Measurements from ENCODE around the gene CCNB1. TPM values are rescaled to one million over a fixed set of nuclear protein-coding genes. Genes with fewer than 3 reads are reported as not detected.
"Not testable (repeated sequence)": the region's sequence is repeated elsewhere in the genome, so short reads cannot be mapped to it uniquely, and the experiment has no call there.

CCNB1 gene
- polyA plus RNA-seq, 3 donors = 79.4 to 117 (median 112) TPM

DNA sequence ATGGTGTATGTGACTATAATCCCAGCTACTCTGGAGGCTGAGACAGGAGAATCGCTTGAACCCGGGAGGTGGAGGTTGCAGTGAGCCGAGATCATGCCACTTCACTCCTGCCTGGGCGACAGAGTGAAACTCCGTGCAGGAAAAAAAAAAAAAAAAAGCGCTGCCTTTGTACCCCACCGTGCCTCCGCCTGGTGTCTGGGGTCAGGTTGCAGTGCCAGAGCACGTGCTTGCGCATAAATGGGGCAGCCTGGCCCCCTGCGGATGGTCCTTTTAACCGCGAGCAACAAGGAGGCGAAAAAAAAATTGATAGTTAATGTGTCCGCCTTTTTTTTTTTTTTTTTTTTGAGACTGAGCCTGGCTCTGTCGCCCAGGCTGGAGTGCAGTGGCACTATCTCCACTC is 6.3 kb upstream of the CCNB1 start:
- DNase-seq (ENCODE audit: extremely low read depth in 1 of 11, low read depth in 9 of 11, low spot score in 4 of 11) = no peak

DNA sequence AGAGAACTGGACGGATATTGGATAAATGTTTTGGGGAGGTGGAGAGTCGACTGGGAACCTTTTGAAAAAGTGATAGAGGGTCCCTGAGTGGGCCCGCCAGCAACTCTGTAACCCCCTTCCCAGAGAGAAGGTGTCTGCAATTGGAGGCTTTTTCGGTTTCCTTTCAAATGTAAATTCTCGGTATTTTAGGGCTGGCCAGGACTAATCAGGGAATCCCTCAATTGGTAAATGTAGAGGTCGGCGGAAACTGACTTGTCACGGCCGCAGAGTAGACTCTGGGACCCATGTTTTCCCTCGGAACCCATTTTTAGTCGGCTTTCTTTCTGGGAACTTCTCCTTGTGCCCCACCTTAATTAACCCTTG is 524 bp downstream of the CCNB1 start:
- DNase-seq (ENCODE audit: extremely low read depth in 1 of 11, low read depth in 9 of 11, low spot score in 4 of 11) = no peak

DNA sequence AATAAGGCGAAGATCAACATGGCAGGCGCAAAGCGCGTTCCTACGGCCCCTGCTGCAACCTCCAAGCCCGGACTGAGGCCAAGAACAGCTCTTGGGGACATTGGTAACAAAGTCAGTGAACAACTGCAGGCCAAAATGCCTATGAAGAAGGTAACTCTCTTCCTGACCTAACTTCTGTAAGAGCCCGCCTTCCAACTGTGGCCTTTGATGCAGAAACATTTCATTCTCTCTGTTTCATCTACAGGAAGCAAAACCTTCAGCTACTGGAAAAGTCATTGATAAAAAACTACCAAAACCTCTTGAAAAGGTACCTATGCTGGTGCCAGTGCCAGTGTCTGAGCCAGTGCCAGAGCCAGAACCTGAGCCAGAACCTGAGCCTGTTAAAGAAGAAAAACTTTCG is 979 bp downstream of the CCNB1 start:
- no peak for DNase-seq (ENCODE audit: extremely low read depth in 1 of 11, low read depth in 9 of 11, low spot score in 4 of 11)

DNA sequence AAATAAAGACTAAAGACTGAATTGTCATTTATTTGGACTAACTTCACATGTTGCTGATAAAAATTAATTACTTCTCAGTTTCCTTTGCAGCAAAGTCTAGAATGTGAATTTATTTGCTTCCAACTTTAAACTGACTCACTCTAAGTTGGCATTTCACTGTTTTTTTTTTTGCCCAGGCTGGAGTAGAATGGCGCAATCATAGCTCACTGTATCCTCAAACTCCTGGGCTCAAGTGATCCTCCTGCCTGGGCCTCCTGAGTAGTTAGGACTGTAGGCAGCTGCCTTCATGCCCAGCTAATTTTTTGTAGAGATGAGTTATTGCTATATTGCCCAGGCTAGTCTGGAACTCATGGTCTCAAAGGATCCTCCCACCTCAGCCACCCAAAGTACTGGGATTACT is 3.5 kb downstream of the CCNB1 start:
- no peak for DNase-seq (ENCODE audit: extremely low read depth in 1 of 11, low read depth in 9 of 11, low spot score in 4 of 11)

DNA sequence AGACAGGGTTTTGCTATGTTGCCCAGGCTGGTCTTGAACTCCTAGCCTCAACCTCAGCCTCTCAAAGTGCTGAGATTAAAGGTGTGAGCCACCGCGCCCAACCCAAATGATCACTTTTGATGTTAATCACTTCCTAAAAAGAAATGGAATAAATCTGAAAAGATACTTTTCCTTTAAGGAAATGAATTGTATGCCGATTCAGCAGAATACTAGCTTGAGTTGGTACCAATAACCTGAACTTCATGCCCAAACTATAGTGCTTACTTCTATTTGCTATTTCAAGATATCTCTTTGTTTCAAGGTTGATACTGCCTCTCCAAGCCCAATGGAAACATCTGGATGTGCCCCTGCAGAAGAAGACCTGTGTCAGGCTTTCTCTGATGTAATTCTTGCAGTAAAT is 4.0 kb downstream of the CCNB1 start:
- no peak for DNase-seq (ENCODE audit: extremely low read depth in 1 of 11, low read depth in 9 of 11, low spot score in 4 of 11)

DNA sequence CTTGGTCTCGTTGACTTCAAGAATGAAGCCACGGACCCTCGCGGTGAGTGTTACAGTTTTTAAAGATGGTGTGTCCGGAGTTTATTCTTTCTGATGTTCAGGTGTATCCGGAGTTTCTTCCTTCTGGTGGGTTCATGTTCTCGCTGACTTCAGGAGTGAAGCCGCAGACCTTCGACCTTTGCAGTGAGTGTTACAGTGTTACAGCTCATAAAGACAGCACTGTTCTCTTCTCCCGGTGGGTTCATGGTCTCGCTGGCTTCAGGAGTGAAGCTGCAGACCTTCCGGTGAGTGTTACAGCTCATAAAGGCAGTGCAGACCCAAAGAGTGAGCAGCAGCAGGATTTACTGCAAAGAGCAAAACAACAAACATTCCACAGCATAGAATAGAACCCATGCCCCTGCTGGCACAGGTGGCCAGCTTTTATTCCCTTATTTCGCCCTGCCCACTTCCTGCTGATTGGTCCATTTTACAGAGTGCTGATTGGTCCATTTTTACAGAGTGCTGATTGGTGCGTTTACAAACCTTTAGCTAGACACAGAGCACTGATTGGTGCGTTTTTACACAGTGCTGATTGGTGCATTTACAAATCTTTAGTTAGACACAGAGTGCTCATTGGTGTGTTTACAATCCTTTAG is 14.8 kb downstream of the CCNB1 start:
- DNase-seq (ENCODE audit: extremely low read depth in 1 of 11, low read depth in 9 of 11, low spot score in 4 of 11) = not testable (repeated sequence)

DNA sequence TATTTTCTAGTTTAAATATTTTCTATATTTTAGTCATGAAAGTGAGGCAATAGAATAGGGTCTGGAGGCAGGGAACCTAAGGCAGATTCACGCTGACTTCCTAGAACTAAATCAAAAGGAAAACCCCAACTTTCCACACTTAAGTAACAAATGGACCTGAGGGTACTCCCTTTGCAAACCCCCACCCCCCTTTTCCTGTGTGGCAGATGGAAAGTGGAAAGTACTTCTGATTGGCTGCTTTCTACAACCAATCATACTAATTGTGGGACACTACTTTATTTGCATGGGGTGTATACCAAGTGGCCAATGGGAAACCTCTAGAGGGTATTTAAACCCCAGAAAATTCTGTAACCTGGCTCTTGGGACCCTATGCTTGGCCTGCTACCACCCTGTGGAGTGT is 17.7 kb downstream of the CCNB1 start:
- DNase-seq (ENCODE audit: extremely low read depth in 1 of 11, low read depth in 9 of 11, low spot score in 4 of 11) = no peak

DNA sequence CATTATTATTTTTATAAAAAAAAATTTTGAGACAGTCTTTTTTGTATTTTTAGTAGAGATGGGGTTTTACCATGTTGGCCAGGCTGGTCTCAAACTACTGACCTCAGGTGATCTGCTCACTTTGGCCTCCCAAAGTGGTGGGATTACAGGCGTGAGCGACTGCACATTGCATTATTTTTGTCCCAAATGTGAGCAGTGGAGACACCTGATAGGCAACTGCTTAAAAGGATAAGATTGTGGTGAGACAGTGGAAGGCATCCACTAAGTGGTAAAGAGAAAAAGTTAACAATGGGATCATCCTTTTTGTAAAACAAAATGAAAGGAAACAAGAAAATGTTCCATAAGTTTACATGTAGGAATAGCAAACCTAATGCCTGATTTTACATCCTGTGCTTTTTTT is 20.4 kb downstream of the CCNB1 start:
- no peak for DNase-seq (ENCODE audit: extremely low read depth in 1 of 11, low read depth in 9 of 11, low spot score in 4 of 11)

DNA sequence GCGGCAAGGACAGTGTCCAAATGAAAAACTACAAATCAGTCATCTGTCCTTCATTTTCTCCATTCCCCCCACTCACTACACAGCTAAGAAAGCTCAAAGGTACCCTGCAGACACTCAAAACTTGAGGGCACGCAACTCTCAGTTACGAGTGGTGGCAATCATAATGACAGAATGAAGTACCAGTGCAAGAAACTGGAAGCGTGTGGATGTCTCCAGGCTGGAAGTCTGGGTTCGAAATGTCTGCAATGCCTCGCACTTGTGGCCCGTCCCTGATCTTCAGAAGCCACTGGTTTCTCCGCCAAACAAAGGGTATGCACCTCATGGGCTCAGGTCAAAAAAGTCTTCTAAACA is 21.8 kb downstream of the CCNB1 start:
- peak in 1 of 11 donors; percentile 9 for DNase-seq (ENCODE audit: extremely low read depth in 1 of 11, low read depth in 9 of 11, low spot score in 4 of 11)

DNA sequence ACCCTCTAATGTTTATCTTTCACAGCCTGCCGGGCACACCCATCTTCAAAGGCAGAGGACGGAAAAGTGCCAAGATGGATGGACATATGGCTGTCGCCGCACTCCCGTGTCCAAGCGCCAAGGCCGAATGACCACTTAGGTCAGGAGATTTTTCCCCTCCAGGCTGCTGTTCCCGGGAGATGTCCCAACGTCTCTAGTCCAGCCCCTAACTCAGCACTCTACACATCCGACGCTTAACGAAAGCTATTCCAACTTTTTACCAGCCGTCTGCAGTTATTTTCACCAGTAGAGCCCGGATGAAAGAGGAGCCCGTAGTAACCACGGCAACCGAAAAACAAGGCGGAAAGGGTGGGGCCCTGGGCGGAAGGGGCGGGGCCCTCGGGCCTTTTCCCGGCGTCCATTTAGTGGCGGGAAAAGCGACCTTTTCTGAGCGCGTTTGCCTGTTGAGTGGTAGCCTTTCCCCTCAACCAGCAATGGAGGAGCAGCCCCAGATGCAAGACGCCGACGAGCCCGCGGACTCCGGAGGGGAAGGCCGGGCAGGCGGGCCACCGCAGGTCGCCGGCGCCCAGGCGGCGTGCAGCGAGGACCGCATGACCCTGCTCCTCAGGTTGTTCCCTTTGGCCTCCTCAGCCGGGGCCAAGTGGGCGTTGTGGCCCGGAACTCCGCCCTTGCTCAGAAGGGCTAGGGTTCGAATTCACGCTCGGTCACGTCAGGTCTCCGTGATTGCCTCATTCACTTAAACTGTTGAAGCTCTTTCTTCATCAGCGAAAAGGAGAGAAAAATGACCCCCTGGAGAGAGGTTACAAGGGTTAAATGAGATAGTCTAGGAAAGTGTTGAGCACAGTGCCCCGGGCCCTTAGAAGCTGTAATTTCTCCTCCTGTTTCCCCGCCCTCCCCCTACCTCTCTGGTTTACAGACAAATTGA is 22.5 kb downstream of the CCNB1 start, which contains the start of gene CENPH:
CENPH (plus strand) TSS at position 422 of the 925 bp plus-strand sequence; CDS start at position 474, 52 bp downstream.
- DNase-seq (ENCODE audit: extremely low read depth in 1 of 11, low read depth in 9 of 11, low spot score in 4 of 11) = peak; percentile 75 to 93 (median 89)

DNA sequence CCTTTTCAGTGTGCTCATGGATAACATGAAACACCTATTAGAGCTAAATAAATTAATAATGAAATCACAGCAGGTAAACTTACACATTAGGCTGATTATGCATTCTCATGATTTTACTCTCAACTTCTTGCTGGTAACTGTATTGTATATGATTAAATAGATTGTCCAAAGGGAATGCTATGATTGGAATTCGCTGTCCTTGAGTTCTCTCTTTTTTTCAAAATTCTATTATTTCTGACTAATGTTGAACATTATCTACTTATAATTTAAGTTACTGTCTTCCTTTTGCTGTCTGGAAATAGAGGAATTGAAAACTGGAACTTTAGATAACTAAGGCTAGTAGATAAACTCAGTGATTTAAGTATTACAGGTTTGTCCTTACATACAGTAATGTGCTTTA is 35.5 kb downstream of the CCNB1 start:
- no peak for DNase-seq (ENCODE audit: extremely low read depth in 1 of 11, low read depth in 9 of 11, low spot score in 4 of 11)

DNA sequence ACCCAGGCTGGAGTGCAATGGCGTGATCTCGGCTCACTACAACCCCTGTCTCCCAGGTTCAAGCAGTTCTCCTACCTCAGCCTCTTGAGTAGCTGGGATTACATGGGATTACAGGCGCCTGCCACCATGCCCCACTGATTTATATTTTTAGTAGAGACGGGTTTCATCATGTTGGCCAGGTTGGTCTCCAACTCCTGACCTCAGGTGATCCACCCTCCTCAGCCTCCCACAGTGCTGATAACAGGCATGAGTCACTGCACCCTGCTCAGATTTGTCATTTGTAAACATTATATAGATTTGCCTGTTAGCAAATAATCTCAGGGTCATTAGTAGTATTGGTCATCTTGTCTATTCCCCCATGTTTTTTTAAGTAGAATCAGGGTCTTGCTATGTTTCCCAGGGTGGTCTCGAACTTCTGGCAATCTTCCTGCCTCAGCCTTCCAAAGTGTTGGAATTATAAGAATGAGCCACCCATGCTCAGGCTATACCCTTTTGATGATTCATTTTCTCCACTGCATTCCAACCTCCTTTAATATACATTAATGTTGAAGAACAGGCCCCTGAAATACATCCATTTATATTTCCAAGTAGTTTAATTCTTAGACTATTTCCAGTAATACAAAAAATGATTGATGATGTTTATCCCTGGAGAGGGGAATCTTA is 39.7 kb downstream of the CCNB1 start:
- no peak for DNase-seq (ENCODE audit: extremely low read depth in 1 of 11, low read depth in 9 of 11, low spot score in 4 of 11)

DNA sequence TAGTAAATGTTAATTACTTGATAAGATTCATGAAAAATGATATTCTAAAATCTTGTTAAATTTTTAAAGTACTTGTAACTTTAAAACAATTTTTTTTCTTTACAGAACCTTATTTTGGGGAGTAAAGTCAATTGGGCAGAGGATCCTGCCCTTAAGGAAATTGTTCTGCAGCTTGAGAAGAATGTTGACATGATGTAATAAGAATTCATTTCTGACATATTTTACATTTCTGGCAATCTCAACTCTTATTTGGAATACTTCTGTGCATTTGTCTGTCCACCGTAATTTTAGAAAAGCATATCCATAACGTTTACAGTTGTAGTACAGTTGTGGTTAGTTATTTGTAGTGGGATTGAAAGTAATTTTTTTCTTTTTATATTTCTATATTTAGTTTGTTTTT is 42.7 kb downstream of the CCNB1 start:
- no peak for DNase-seq (ENCODE audit: extremely low read depth in 1 of 11, low read depth in 9 of 11, low spot score in 4 of 11)

DNA sequence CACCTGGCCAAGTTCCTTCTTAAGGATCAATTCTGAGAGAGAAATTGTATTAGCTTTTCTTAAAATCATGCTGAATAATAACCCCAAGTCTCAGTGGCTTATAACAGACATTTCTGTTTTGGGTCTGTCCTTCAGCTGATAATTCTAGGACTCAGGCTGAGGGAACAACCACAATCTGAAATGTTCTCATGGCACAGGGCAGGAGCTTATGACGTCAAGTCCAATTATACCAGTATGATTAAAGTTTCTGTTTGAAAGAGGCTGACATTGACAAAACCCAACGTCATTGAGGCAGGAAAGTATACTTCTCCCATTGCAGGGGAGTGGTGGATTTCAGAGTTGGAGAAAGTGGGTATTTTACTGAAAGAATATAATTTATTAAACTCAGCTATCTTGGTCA is 44.2 kb downstream of the CCNB1 start:
- DNase-seq (ENCODE audit: extremely low read depth in 1 of 11, low read depth in 9 of 11, low spot score in 4 of 11) = no peak

DNA sequence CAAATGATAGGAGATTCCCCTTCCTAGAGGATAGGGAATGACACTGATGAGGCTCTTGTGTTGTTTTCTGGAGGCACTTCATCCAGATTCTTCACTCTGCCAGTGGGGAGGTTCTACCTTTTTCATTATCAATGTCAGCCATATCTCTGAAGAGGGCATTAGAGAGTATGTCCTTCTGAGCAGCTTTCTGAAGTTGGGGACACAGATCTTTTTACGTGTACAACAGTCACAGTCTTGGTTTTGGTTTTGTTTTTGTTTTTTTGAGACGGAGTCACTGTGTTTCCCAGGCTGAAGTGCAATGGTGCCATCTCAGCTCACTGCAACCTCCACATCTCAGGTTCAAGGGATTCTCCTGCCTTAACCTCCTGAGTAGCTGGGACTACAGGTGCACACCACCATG is 45.1 kb downstream of the CCNB1 start:
- no peak for DNase-seq (ENCODE audit: extremely low read depth in 1 of 11, low read depth in 9 of 11, low spot score in 4 of 11)

DNA sequence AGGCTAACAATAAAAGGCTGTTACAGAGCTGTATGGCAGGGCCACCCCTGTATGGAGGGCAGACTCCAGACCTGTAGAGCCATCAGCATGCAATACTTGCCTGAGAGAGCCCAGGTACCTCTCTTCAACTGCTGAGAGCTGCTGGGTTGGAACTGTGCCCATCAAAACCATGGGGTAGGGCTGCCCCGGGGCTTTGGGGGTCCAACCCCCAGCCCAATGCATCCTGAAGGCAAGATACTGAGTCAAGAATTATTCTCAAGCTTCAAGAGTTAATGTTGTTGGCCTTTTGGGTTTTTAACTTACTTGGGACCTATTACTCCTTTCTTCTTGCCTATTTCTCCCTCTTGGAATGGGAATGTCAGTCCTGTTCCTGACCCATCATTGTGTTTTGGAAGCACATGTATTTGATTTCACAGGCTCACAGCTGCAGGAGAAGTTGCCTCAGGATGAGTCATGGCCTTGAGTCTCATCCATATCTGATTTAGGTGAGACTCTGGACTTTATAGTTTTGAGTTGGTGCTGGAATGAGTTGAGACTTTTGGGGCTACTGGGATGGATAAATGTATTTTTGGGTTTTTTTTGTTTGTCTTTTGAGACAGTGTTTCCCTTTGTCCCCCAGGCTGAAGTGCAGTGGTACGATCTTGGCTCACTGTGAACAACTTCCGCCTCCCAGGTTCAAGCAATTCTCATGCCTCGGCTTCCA is 46.7 kb downstream of the CCNB1 start:
- no peak for DNase-seq (ENCODE audit: extremely low read depth in 1 of 11, low read depth in 9 of 11, low spot score in 4 of 11)

DNA sequence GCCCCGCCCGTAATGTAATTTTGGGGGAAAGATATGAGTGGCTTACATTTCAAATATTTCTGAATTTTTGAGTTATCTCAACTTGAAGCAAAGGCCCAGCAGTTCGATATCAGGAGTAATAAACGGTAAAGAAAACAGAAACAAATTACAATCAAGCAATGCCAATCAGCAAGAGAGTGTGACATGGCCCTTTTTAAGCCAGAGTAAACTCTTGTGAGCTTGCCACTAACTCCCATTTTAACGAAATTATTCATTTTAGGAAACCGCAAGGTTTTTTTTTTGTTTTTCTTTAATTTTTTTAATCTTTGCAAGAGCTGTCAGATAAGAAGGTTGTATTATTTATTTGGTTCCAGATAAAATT is 50.2 kb downstream of the CCNB1 start:
- DNase-seq (ENCODE audit: extremely low read depth in 1 of 11, low read depth in 9 of 11, low spot score in 4 of 11) = no peak

DNA sequence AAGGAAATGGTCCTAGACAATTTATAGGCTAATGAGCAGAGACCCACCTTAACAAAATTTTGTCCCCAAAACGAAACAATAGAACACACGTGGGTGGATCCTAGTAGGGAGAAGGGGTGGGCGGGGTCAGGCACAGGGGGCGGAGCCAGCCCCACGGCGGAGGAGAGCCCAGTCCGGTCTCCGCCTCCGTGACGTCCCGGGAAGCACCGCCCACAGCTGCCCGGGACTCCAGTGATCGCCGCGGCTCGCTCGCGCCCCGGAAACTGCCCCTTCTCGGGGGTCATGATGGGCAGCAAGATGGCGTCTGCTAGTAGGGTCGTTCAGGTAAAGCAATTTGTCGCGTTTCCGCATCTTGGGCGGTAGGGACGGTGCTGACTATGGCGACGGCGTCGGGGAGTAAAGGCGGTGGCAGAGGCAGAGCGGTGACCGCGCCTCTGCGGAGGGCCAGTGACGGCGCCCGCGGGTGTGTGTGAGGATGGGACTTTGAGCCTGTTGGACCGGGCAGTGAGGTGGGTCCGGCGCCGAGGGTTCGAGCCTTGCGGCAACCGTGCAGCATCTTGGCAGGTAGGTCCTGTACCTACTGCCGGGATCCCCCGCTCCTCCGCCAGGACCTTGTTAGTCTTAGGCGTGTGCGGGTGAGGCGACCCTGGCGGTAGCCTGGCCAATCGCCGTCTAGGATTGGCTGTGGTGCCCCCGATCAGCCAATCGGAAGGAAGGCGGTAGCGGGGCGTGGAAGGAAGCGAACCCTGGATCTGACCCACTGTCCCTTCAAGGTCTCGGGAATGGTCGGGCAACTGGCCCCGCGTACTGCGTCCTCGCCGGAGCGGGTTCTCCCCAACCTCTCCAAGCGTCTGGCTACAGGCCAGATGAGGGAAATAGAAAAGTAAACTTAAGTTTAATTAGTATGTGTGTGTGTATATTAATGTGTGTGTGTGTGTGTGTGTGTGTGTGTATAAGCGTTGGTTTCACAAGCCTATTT is 50.9 kb downstream of the CCNB1 start:
- peak; percentile 80 to 93 (median 90) for DNase-seq (ENCODE audit: extremely low read depth in 1 of 11, low read depth in 9 of 11, low spot score in 4 of 11)

DNA sequence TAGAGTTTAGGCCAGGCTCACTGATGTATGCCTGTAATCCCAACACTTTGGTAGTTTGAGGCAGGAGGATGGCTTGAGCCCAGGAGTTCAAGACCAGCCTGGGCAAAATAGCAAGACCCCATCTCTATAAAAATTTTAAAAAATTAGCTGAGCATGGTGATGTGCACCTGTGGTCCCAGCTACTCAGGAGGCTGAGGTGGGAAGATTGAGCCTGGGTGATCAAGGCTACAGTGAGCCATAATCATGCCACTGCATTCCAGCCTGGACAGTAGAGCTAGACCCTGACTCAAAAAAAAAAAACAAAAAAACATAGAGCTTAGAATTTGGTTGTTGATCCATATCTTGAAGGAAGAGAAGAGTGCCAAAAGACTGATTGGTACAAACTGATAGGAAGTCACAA is 53.0 kb downstream of the CCNB1 start:
- DNase-seq (ENCODE audit: extremely low read depth in 1 of 11, low read depth in 9 of 11, low spot score in 4 of 11) = no peak

Measured in renal cortex interstitium (tissue), 11 donors.